ENCODE results near the gene GAB2. TPM values are rescaled to one million over a fixed set of nuclear protein-coding genes. Genes with fewer than 3 reads are reported as not detected.
A peak's percentile ranks its signal among the peaks of the same experiment; 100 is the strongest.

The GAB2 gene
- total RNA-seq, 4 donors from 2014 or later: 26.3 to 84.8 (median 26.6) TPM

DNA sequence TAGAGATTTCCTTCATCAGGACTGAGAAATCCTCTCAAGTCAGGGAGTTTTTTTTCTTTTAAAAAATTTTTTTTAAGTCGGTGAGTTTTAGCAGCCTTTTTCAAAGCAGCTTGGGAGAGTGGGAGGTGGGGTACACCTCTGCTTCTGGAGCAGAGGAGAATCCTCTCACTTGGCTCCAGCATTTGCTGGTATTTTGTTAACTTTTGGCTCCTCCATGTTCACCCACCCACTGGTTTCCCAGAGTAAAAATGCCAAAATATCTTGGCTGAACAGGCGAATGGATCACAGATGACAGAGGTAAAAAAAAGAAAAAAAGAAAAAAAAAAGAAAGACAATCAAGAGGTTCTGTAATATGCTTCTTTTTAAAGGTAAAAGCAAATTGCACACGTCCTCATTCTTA is 68.0 kb downstream of the GAB2 start:
- no peaks in the 10 kb centered on the region for H3K9me3 ChIP-seq
- peak overlapping the region; percentile 30 to 72 (median 70) for H3K27ac ChIP-seq
- H3K27me3 ChIP-seq: no peaks in the 10 kb centered on the region
- 8 to 13% methylated on average over 2 to 3 of the region's 3 CpGs for WGBS, 2 donors (ENCODE audit: low coverage in 1 of 2)
- H3K4me1 ChIP-seq: peaks cover 16 to 80% (median 32%) of the 10 kb centered on the region in 3 donors
- peak overlapping the region in 1 of 2 donors; percentile 30 for H3K4me3 ChIP-seq
- ATAC-seq: no peak
- TF ChIP-seq POLR2AphosphoS5 (IDR thresholded peaks at IDR 0.05) (no peak), POLR2A (IDR thresholded peaks at IDR 0.05) (no peak), EP300 (IDR thresholded peaks at IDR 0.05) (no peak)
- TF ChIP-seq, protein P1, sequence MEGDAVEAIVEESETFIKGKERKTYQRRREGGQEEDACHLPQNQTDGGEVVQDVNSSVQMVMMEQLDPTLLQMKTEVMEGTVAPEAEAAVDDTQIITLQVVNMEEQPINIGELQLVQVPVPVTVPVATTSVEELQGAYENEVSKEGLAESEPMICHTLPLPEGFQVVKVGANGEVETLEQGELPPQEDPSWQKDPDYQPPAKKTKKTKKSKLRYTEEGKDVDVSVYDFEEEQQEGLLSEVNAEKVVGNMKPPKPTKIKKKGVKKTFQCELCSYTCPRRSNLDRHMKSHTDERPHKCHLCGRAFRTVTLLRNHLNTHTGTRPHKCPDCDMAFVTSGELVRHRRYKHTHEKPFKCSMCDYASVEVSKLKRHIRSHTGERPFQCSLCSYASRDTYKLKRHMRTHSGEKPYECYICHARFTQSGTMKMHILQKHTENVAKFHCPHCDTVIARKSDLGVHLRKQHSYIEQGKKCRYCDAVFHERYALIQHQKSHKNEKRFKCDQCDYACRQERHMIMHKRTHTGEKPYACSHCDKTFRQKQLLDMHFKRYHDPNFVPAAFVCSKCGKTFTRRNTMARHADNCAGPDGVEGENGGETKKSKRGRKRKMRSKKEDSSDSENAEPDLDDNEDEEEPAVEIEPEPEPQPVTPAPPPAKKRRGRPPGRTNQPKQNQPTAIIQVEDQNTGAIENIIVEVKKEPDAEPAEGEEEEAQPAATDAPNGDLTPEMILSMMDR (IDR thresholded peaks at IDR 0.05): no peak
- no peaks in the 10 kb centered on the region for H3K36me3 ChIP-seq

DNA sequence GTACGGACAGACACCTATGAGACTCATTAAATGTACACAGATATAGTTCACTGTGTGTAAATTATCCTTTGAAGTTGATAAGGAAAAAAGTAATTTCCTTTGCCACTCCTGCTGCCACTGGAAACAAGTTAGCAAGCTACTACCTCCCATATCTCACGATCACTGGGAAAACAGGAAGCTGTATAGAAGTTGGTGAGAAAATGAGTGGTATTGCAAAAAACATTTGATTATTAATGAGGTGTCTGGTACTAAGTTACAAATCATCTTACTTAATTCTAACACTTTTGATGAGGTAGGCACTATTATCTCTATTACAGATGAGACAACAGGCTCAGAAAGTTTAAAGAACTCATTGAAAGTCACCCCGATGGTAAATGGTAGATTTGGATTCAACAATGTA is 68.5 kb downstream of the GAB2 start:
- no peaks in the 10 kb centered on the region for H3K9me3 ChIP-seq
- TF ChIP-seq EP300 (IDR thresholded peaks at IDR 0.05) (no peak), POLR2A (IDR thresholded peaks at IDR 0.05) (no peak), POLR2AphosphoS5 (IDR thresholded peaks at IDR 0.05) (no peak)
- TF ChIP-seq, protein P1 (IDR thresholded peaks at IDR 0.05): no peak
- peak overlapping the region; percentile 30 to 72 (median 54) for H3K27ac ChIP-seq
- H3K4me1 ChIP-seq: peaks cover 16 to 80% (median 31%) of the 10 kb centered on the region in 3 donors
- H3K36me3 ChIP-seq: no peaks in the 10 kb centered on the region
- H3K4me3 ChIP-seq: no peak overlapping the region
- H3K27me3 ChIP-seq: no peaks in the 10 kb centered on the region
- WGBS, 2 donors (ENCODE audit: low coverage in 1 of 2): 48 to 59% methylated on average over 3 of the region's 3 CpGs
- no peak for ATAC-seq

DNA sequence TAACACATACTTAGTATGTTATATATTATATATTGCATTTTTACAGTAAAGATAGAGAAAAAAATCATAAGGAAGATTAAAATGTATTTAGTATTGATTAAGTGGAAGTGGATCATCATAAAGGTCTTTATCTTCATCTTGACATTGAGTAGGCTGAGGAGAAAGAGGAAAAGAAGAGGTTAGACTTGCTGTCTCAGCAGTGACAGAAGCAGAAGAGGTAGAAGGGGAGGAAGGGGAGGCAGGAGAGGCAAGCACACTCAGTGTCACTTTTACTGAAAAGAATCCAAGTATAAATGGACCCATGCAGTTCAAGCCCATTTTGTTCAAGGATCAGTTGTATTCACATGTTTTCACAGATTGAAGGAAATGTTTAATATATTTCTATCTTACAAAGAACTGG is 69.7 kb downstream of the GAB2 start:
- ATAC-seq: no peak
- H3K27ac ChIP-seq: no peak overlapping the region
- no peaks in the 10 kb centered on the region for H3K9me3 ChIP-seq
- no peak overlapping the region for H3K4me3 ChIP-seq
- H3K27me3 ChIP-seq: no peaks in the 10 kb centered on the region
- no peaks in the 10 kb centered on the region for H3K36me3 ChIP-seq
- peaks cover 16 to 77% (median 31%) of the 10 kb centered on the region in 3 donors for H3K4me1 ChIP-seq
- TF ChIP-seq POLR2AphosphoS5 (IDR thresholded peaks at IDR 0.05) (no peak), POLR2A (IDR thresholded peaks at IDR 0.05) (no peak), EP300 (IDR thresholded peaks at IDR 0.05) (no peak)

DNA sequence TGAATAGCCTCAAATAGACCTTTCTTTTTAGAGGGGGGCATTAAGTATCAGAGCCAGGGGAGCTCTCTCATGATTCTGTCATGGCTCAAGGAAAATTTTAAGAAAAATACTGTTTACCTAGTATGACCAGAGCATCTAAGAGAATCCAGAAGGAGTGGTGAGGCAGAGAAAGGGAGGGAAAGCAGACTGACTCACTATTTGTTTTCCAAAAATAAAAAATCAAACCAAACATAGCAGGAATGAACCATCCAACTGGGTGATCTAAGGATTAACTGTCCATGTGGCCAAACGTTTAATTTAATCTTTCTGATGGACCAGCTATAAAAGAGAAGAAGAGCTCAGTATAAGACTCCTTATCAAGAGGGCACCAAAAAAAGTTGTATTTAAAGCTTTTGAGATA is 70.8 kb downstream of the GAB2 start:
- Histone ChIP-seq H3K27ac (no peak overlapping the region), H3K27me3 (no peaks in the 10 kb centered on the region), H3K4me1 (peaks cover 16 to 65% (median 30%) of the 10 kb centered on the region in 3 donors), H3K36me3 (no peaks in the 10 kb centered on the region), H3K9me3 (no peaks in the 10 kb centered on the region), H3K4me3 (no peak overlapping the region)
- WGBS, 2 donors (ENCODE audit: low coverage in 1 of 2): 44 to 69% methylated on average over 1 of the region's 1 CpG
- TF ChIP-seq EP300 (IDR thresholded peaks at IDR 0.05) (no peak), POLR2AphosphoS5 (IDR thresholded peaks at IDR 0.05) (no peak), POLR2A (IDR thresholded peaks at IDR 0.05) (no peak)
- TF ChIP-seq, protein P1 (IDR thresholded peaks at IDR 0.05): no peak
- ATAC-seq: no peak

DNA sequence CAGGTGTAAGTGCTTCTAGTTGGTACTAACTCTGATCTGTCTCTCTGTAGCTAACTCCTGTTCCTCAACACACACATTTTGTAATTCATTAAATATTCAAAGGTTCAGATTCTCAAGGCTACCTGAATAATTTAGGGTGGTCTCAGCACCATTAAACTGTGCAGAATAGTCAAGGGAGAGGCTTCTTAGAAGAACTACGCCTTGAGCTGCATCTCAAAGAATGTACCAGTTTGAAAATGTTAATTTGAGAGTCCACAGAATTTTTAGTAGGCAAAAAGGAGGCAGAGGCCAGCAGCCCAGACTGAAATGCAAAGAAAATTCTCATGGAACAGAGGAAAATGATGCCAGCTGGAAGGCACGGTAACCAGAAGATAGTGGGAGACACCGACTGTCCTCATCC is 72.2 kb downstream of the GAB2 start:
- TF ChIP-seq POLR2AphosphoS5 (IDR thresholded peaks at IDR 0.05): no peak
- TF ChIP-seq POLR2A (IDR thresholded peaks at IDR 0.05): no peak
- TF ChIP-seq, protein P1 (IDR thresholded peaks at IDR 0.05): no peak
- TF ChIP-seq EP300 (IDR thresholded peaks at IDR 0.05): no peak
- H3K27ac ChIP-seq: no peak overlapping the region
- peaks cover 11 to 52% (median 17%) of the 10 kb centered on the region in 3 donors for H3K4me1 ChIP-seq
- no peak for ATAC-seq
- no peak overlapping the region for H3K4me3 ChIP-seq
- WGBS, 2 donors (ENCODE audit: low coverage in 1 of 2): 72 to 79% methylated on average over 2 to 3 of the region's 3 CpGs
- H3K9me3 ChIP-seq: no peaks in the 10 kb centered on the region
- no peaks in the 10 kb centered on the region for H3K36me3 ChIP-seq
- no peaks in the 10 kb centered on the region for H3K27me3 ChIP-seq
